Measurements from ENCODE around the gene FLT3. TPM values are rescaled to one million over a fixed set of nuclear protein-coding genes. Genes with fewer than 3 reads are reported as not detected.

FLT3 gene
- polyA plus RNA-seq, 2 of the 4 experiments (the other 2 are of a cell fraction) = not detected

DNA sequence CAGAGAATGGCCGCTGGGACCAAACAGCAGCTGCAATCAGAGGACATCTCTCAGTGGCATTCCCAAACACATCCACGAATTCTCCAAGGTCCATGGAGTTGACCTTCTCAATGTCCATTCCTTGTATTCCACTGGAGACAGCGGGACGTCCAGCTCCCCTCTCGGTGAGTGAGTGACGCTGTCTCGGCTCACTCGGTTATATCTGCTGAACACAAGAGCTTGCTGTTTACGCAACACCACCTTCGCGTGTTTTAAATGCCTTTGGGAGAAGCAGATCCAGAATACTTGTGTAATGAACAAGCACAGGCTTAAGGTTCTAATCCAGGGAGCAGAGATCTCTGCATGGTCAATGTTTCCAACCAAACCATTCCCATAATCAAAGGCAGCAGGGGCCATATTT is 111.9 kb downstream of the FLT3 start, which contains the start of gene URAD:
Gene URAD, minus strand, starts transcription at position 174 of the 400 bp plus-strand sequence. Its CDS starts 56 bp downstream, at position 118.
- CTCF ChIA-PET = interaction anchor here (1.0 to 1.4 kb wide), 5 partner anchors 15 to 1042 kb away, joined by 3 to 5 read pairs (median 4); no protein-coding TSS in a partner anchor
- ATAC-seq (no peak), DNase-seq (ENCODE audit: low read depth in 1 of 2, low spot score in 1 of 2) (peak in 1 of 2 experiments; percentile 6), FAIRE-seq (no peak)
- H3K27ac ChIP-seq = no peak within 1 kb of the TSS
- no peak for TF ChIP-seq ZFP36 (IDR thresholded peaks at IDR 0.05; ENCODE audit: borderline replicate concordance, partially characterized antibody)
- TF ChIP-seq EHMT2 (IDR thresholded peaks at IDR 0.05; ENCODE audit: low read depth) = no peak
- TF ChIP-seq FOSB (CRISPR knock-in tag; IDR thresholded peaks at IDR 0.05) = no peak
- TF ChIP-seq SREBF2 (IDR thresholded peaks at IDR 0.05) = no peak
- no peak for TF ChIP-seq POLR2AphosphoS2 (conservative IDR thresholded peaks at IDR 0.05; ENCODE audit: low read length)
- TF ChIP-seq HOXB13 (CRISPR knock-in tag; IDR thresholded peaks at IDR 0.05; ENCODE audit: low read depth) = no peak
- no peak for TF ChIP-seq FOXS1 (CRISPR knock-in tag; IDR thresholded peaks at IDR 0.05)
- no peak for TF ChIP-seq HEYL (CRISPR knock-in tag; IDR thresholded peaks at IDR 0.05)
- no peak for TF ChIP-seq KDM5A (IDR thresholded peaks at IDR 0.05)
- TF ChIP-seq, protein P1, sequence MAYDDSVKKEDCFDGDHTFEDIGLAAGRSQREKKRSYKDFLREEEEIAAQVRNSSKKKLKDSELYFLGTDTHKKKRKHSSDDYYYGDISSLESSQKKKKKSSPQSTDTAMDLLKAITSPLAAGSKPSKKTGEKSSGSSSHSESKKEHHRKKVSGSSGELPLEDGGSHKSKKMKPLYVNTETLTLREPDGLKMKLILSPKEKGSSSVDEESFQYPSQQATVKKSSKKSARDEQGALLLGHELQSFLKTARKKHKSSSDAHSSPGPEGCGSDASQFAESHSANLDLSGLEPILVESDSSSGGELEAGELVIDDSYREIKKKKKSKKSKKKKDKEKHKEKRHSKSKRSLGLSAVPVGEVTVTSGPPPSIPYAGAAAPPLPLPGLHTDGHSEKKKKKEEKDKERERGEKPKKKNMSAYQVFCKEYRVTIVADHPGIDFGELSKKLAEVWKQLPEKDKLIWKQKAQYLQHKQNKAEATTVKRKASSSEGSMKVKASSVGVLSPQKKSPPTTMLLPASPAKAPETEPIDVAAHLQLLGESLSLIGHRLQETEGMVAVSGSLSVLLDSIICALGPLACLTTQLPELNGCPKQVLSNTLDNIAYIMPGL (CRISPR knock-in tag; IDR thresholded peaks at IDR 0.05; ENCODE audit: borderline replicate concordance) = no peak
- H3K9me3 ChIP-seq = no peaks in the 10 kb centered on the region
- no peaks in the 10 kb centered on the region for H3K4me1 ChIP-seq
- POLR2A ChIA-PET = no interaction called here
- H3K4me3 ChIP-seq = no peak within 1 kb of the TSS
- WGBS (ENCODE audit: missing lambda C conversion rate) = 29% methylated on average over 11 of the region's 11 CpGs
- H3K4me2 ChIP-seq = no peak within 1 kb of the TSS

DNA sequence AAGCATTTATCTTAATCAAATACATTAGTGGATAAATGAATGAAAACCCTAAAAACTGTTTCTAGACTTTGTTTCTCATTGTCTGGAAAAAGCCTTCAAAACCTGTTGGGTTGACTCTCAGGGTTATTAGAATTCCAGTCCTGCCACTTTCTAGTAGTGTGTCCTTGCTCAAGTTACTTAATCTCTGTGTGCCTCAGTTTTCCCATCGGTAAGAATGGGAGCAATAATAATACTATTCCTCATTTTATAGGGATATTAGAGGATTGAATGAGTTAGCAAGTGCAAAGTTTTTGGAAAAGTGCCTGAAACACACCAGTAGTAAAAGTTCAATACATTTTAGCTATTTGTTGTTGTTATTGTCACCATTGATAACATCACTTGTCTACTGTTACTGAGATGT is 114.8 kb downstream of the FLT3 start:
- DNase-seq (ENCODE audit: low read depth in 1 of 2, low spot score in 1 of 2) (no peak), FAIRE-seq (no peak), ATAC-seq (no peak)
- H3K9me3 ChIP-seq = no peaks in the 10 kb centered on the region
- ChIA-PET CTCF (interaction anchor here (1.1 to 11.2 kb wide), 10 partner anchors 10 to 1038 kb away, joined by 3 to 120 read pairs (median 12); partner anchors contain the start of gene CDX2), POLR2A (no interaction called here)
- no peak overlapping the region for H3K4me2 ChIP-seq
- 50% methylated on average over 1 of the region's 1 CpG for WGBS (ENCODE audit: missing lambda C conversion rate)
- H3K4me3 ChIP-seq = no peak overlapping the region
- H3K27ac ChIP-seq = no peak overlapping the region
- no peaks in the 10 kb centered on the region for H3K4me1 ChIP-seq
- TF ChIP-seq RAD21 (conservative IDR thresholded peaks at IDR 0.05 in 1 of 2, IDR thresholded peaks at IDR 0.05 in 1 of 2) = no peak

DNA sequence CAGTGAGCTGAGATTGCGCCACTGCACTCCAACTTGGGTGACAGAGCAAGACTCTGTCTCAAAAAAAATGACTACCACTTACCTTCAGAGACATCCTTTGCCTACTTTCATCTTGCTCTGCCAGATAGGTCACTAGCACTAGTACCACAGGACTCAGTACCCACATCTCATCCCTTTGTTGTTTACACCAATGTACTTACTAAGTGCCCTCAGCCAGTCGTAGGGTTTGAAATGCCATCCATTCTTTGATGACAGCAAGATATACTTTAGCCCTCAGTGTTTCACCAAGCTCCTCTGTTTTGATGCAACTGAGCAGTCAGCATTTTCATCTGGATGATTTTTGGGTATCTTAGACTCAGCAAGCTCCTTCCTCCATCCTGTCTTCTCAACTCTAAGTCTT is 118.0 kb downstream of the FLT3 start:
- 34% methylated on average over 2 of the region's 2 CpGs for WGBS (ENCODE audit: missing lambda C conversion rate)
- H3K4me1 ChIP-seq = no peaks in the 10 kb centered on the region; the same call in 2 of the 3 replicates
- no peak for TF ChIP-seq NPAS2 (CRISPR knock-in tag; IDR thresholded peaks at IDR 0.05; ENCODE audit: borderline replicate concordance)
- TF ChIP-seq TP53 (CRISPR knock-in tag; IDR thresholded peaks at IDR 0.05) = no peak
- no peak for TF ChIP-seq RFX5 (IDR thresholded peaks at IDR 0.05)
- TF ChIP-seq CHD2 (IDR thresholded peaks at IDR 0.05; ENCODE audit: low read length, partially characterized antibody) = no peak
- TF ChIP-seq, protein P2, sequence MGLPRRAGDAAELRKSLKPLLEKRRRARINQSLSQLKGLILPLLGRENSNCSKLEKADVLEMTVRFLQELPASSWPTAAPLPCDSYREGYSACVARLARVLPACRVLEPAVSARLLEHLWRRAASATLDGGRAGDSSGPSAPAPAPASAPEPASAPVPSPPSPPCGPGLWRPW (IDR thresholded peaks at IDR 0.05) = no peak
- no peak for TF ChIP-seq HDAC2 (IDR thresholded peaks at IDR 0.05)
- TF ChIP-seq, protein P3, sequence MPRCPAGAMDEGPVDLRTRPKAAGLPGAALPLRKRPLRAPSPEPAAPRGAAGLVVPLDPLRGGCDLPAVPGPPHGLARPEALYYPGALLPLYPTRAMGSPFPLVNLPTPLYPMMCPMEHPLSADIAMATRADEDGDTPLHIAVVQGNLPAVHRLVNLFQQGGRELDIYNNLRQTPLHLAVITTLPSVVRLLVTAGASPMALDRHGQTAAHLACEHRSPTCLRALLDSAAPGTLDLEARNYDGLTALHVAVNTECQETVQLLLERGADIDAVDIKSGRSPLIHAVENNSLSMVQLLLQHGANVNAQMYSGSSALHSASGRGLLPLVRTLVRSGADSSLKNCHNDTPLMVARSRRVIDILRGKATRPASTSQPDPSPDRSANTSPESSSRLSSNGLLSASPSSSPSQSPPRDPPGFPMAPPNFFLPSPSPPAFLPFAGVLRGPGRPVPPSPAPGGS (IDR thresholded peaks at IDR 0.05) = no peak
- TF ChIP-seq RNF2 (IDR thresholded peaks at IDR 0.05; ENCODE audit: borderline replicate concordance, low read depth) = no peak
- no peak for TF ChIP-seq CBX8 (IDR thresholded peaks at IDR 0.05)
- TF ChIP-seq, protein P4, sequence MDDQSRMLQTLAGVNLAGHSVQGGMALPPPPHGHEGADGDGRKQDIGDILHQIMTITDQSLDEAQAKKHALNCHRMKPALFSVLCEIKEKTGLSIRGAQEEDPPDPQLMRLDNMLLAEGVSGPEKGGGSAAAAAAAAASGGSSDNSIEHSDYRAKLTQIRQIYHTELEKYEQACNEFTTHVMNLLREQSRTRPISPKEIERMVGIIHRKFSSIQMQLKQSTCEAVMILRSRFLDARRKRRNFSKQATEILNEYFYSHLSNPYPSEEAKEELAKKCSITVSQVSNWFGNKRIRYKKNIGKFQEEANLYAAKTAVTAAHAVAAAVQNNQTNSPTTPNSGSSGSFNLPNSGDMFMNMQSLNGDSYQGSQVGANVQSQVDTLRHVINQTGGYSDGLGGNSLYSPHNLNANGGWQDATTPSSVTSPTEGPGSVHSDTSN (IDR thresholded peaks at IDR 0.05) = no peak
- H3K9me3 ChIP-seq = no peaks in the 10 kb centered on the region
- no peak overlapping the region for H3K27ac ChIP-seq
- no peak overlapping the region for H3K4me3 ChIP-seq
- no peak for DNase-seq (ENCODE audit: low read depth in 1 of 2, low spot score in 1 of 2)
- no peak overlapping the region for H3K4me2 ChIP-seq
- ATAC-seq = no peak
- ChIA-PET POLR2A (no interaction called here), CTCF (interaction anchor here (1.2 to 11.2 kb wide), 6 partner anchors 13 to 621 kb away, joined by 3 to 120 read pairs (median 26); partner anchors contain the start of gene CDX2)
- FAIRE-seq = no peak

Data from A549 (cell line).